ENCODE results near the gene EDC4. TPM values are rescaled to one million over a fixed set of nuclear protein-coding genes. Genes with fewer than 3 reads are reported as not detected.

The EDC4 gene
- total RNA-seq, 1 donor from 2014 or later: 26.9 TPM

GRCh38 chr16:67871256-67871655 is 1.6 kb upstream of the EDC4 start:
- FAIRE-seq (no peak), DNase-seq (ENCODE audit: low read depth) (no peak)
- H3K27me3 ChIP-seq (ENCODE audit: control insufficient read depth, insufficient read depth, low read length): no peaks in the 10 kb centered on the region
- H3K4me3 ChIP-seq (ENCODE audit: low read depth, low read length): no peak overlapping the region
- TF ChIP-seq, protein P1, sequence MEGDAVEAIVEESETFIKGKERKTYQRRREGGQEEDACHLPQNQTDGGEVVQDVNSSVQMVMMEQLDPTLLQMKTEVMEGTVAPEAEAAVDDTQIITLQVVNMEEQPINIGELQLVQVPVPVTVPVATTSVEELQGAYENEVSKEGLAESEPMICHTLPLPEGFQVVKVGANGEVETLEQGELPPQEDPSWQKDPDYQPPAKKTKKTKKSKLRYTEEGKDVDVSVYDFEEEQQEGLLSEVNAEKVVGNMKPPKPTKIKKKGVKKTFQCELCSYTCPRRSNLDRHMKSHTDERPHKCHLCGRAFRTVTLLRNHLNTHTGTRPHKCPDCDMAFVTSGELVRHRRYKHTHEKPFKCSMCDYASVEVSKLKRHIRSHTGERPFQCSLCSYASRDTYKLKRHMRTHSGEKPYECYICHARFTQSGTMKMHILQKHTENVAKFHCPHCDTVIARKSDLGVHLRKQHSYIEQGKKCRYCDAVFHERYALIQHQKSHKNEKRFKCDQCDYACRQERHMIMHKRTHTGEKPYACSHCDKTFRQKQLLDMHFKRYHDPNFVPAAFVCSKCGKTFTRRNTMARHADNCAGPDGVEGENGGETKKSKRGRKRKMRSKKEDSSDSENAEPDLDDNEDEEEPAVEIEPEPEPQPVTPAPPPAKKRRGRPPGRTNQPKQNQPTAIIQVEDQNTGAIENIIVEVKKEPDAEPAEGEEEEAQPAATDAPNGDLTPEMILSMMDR (IDR thresholded peaks at IDR 0.05; ENCODE audit: insufficient read depth, low read length, severe bottlenecking): no peak
- H3K36me3 ChIP-seq (ENCODE audit: control insufficient read depth, insufficient read depth, low read length): peaks cover 17% of the 10 kb centered on the region

DNA sequence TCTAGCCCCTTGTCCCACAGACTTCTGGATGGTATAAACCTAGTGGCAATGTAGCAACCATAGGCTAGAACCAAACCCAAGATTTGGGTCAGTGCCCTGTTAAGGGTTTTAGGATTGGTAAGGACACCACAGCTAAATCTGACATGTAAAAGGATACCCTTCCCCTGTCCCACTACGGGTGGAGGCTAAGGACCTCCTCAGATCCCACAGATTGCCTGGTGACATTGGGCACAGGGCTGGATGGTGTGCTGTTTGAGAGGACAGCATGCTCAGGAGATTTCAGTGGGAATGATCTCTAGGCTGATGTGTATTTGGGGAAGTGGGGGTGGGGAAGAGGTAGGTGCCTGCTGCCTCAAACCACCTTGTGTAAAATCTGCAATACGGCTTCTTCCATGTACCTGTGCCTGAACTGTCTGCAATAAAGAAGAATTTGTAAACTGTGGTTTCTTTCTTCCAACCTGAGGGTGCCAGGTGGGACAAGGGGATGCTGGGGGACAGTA is 671 bp upstream of the EDC4 start:
- TF ChIP-seq, protein P1 (IDR thresholded peaks at IDR 0.05; ENCODE audit: insufficient read depth, low read length, severe bottlenecking): no peak
- no peak for FAIRE-seq
- H3K27me3 ChIP-seq (ENCODE audit: control insufficient read depth, insufficient read depth, low read length): no peaks in the 10 kb centered on the region
- H3K36me3 ChIP-seq (ENCODE audit: control insufficient read depth, insufficient read depth, low read length): peaks cover 22% of the 10 kb centered on the region
- no peak for DNase-seq (ENCODE audit: low read depth)
- no peak overlapping the region for H3K4me3 ChIP-seq (ENCODE audit: low read depth, low read length)

GRCh38 chr16:67873435-67874370 is 851 bp downstream of the EDC4 start:
- DNase-seq (ENCODE audit: low read depth) (no peak), FAIRE-seq (peak; percentile 28)
- peaks cover 24% of the 10 kb centered on the region for H3K36me3 ChIP-seq (ENCODE audit: control insufficient read depth, insufficient read depth, low read length)
- H3K27me3 ChIP-seq (ENCODE audit: control insufficient read depth, insufficient read depth, low read length): no peaks in the 10 kb centered on the region
- H3K4me3 ChIP-seq (ENCODE audit: low read depth, low read length): peak overlapping the region; percentile 72
- TF ChIP-seq, protein P1 (IDR thresholded peaks at IDR 0.05; ENCODE audit: insufficient read depth, low read length, severe bottlenecking): no peak

DNA sequence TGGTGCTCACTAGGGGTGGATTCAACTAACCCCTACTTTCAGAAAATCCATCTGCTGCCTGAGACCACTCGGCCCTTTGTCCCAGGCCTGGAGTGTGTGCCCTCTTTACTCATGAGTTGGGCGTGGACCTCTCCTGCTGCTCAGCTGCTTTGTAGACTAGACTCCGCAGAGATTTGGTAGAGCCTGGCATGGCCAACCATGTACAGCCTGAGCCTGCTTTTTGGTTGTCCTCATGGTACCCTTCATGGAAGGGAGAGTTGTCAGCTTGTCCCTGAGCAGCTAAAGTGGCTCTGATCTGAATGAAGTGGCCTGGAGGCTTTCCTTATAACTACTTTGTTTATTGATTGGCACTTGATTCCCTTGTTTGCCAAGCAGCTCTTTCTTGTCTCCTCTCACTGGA is 1.5 kb downstream of the EDC4 start:
- FAIRE-seq (no peak), DNase-seq (ENCODE audit: low read depth) (no peak)
- TF ChIP-seq, protein P1 (IDR thresholded peaks at IDR 0.05; ENCODE audit: insufficient read depth, low read length, severe bottlenecking): no peak
- H3K4me3 ChIP-seq (ENCODE audit: low read depth, low read length): no peak overlapping the region
- H3K27me3 ChIP-seq (ENCODE audit: control insufficient read depth, insufficient read depth, low read length): no peaks in the 10 kb centered on the region
- peaks cover 31% of the 10 kb centered on the region for H3K36me3 ChIP-seq (ENCODE audit: control insufficient read depth, insufficient read depth, low read length)

GRCh38 chr16:67877064-67877463 is 4.2 kb downstream of the EDC4 start:
- no peak for FAIRE-seq

More at GRCh38 chr16:67877064-67877463, 4.2 kb downstream of the EDC4 start:
- no peak for DNase-seq (ENCODE audit: low read depth)
- TF ChIP-seq, protein P1 (IDR thresholded peaks at IDR 0.05; ENCODE audit: insufficient read depth, low read length, severe bottlenecking): no peak
- H3K27me3 ChIP-seq (ENCODE audit: control insufficient read depth, insufficient read depth, low read length): no peaks in the 10 kb centered on the region
- no peak overlapping the region for H3K4me3 ChIP-seq (ENCODE audit: low read depth, low read length)
- H3K36me3 ChIP-seq (ENCODE audit: control insufficient read depth, insufficient read depth, low read length): peaks cover 44% of the 10 kb centered on the region

Measured in bronchial epithelial cell (primary cell).